GM21576 (cell line): ENCODE data around the gene CLDN10.
"Not testable (repeated sequence)": the region's sequence is repeated elsewhere in the genome, so short reads cannot be mapped to it uniquely, and the experiment has no call there.

ENCODE experiments used
- ATAC-seq: cut with Tn5 transposase; IDR thresholded peaks from one replicate; pipeline ENCODE4 v1.9.1; 2021; ENCODE audit warnings: mild to moderate bottlenecking, moderate library complexity; ENCODE audit not compliant: unreplicated experiment

The CLDN10 gene

DNA sequence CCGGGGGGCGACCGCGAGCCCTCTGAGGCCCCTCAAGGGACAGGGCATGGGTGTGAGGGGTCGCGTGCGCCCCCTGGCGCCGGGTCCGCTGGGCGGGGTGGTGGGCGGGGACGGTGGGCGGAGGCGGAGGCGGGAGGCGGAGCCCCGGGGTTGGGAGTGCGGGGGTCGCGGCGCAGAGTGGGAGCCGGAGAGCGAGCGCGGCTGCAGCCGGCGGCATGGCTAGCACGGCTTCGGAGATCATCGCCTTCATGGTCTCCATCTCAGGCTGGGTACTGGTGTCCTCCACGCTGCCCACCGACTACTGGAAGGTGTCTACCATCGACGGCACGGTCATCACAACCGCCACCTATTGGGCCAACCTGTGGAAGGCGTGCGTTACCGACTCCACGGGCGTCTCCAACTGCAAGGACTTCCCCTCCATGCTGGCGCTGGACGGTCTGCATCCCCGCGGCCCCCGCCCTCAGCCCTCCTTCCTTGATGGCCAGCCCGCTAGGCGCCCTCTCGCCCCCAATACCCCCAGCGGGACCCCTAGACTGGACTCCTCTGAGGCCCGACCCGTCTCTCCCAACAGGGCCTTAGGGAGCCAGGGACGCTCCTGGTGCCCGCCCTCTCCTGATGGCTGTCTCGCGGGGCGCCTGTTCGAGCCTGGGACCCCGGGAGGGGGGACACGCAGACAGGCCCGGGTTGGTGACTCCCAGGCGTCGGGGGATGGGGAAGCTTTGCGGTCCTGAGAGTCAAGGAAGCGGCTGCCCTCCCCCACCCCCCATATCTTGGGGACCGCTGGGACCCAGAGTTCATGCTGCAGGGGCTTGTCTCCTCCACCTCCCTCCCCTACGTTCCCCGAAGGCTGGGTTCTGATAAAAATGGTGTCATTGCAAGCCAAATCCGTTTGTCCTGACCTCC is at the start of gene CLDN10:
Gene CLDN10 (plus strand): TSS at position 182 of the 903 bp plus-strand sequence. CDS start 34 bp downstream, at position 216.
- no peak for ATAC-seq

GRCh38 chr13:95503662-95504061 is 48.9 kb upstream of the CLDN10 start:
- no peak for ATAC-seq

DNA sequence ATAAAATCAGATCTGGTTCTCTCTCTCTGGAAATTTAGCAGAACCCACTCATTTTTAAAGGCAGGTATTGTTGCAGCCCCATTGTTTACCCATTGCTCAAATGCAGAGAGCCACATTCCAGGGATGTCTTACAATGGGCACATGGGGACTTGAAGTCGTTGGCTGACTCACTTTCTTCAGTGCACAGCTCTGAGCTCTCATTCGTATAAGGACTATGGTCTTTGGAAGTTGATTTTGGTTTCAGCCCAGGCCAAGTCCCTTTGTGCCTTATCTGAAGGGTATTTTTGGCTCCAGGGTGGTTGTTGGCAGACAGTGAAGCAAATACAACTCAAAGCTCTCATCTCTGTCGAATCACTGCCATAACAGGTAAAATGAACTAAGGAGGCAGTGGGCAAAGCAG is 47.3 kb upstream of the CLDN10 start:
- ATAC-seq, result no peak

GRCh38 chr13:95505986-95506385 is 46.5 kb upstream of the CLDN10 start:
- ATAC-seq, result no peak

GRCh38 chr13:95507991-95508390 is 44.5 kb upstream of the CLDN10 start:
- ATAC-seq, result no peak

GRCh38 chr13:95508996-95509395 is 43.5 kb upstream of the CLDN10 start:
- ATAC-seq, result no peak

DNA sequence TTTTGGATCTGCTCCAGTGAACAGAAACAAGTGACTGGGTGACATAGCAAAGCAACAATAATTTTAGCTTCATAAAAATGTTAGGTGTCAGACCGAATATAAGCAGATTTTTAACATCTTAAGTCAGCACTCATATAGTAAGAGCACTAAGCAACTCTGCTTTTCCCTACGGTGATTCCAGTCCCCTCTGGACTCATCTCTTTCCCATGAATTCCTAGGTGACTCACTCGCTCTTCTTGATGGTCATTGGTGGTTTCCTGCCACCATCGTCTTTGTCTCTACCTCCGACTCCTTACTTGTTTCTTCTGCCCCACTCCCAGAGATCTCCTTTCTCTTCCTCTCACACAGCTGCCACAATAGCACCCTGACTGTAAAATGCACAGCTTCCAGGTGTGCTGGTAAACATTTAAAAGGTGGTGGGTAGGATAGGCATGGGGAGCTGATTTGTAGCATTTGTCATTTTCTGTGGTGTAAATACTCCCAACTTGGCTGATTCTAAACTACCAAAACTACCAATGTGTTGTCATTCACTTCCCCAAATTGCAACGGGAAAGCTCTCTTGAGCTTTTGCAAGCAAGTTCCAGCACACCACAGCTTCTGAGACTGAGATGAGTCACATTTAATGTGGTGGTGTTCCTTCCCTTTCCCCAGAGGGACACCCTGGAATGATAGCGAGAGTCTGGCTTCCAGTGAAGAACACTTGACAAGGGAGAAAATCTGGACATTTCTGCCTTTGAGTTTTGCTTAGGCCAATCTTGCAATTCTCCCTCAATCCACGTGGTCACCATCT is 42.8 kb upstream of the CLDN10 start:
- no peak for ATAC-seq

DNA sequence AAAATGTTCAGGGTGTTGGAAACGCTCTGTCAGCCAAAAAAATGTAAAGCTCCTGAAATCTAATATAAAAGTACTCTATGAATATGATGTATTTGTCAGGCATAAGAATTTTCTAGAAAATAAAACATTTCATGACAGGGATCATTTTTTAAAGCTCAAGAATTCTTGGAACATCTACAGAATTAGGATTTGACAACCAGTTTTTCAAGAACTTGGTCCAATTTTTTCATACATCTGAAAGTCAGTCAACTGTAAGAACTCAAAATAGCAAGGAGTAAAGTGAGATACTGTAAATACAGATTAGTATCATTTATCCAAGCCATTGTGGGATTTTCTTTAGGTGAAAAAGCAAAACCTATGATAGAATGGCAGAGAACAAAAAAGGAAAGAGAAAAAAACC is 41.6 kb upstream of the CLDN10 start:
- ATAC-seq, result no peak

- no peak for ATAC-seq
These were observed 40.1 kb upstream of the CLDN10 start for GRCh38 chr13:95512424-95512823.

DNA sequence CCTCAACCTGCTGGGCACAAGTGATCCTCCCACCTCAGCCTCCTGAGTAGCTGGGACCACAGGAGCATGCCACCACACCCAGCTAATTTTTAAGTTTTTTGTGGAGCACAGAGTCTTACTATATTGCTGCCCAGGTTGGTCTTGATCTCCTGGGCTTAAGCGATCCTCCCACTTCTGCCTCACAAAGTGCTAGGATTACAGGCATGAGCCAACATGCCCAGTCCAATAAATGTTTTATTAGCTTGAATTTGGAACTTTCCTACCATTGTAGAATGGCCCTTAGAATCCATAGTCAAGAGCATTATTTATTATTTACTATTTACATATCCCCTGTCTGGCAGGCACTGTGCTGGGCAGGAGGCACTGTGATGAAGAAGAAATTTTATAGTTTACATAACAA is 39.6 kb upstream of the CLDN10 start:
- no peak for ATAC-seq

- ATAC-seq, result not testable (repeated sequence)
These were observed 36.9 kb upstream of the CLDN10 start for GRCh38 chr13:95515606-95516005.

GRCh38 chr13:95516021-95516420 is 36.5 kb upstream of the CLDN10 start:
- no peak for ATAC-seq

- ATAC-seq, result no peak
These were observed 36.0 kb upstream of the CLDN10 start for GRCh38 chr13:95516492-95516891.

- no peak for ATAC-seq
These were observed 28.9 kb upstream of the CLDN10 start for GRCh38 chr13:95523598-95523997.

DNA sequence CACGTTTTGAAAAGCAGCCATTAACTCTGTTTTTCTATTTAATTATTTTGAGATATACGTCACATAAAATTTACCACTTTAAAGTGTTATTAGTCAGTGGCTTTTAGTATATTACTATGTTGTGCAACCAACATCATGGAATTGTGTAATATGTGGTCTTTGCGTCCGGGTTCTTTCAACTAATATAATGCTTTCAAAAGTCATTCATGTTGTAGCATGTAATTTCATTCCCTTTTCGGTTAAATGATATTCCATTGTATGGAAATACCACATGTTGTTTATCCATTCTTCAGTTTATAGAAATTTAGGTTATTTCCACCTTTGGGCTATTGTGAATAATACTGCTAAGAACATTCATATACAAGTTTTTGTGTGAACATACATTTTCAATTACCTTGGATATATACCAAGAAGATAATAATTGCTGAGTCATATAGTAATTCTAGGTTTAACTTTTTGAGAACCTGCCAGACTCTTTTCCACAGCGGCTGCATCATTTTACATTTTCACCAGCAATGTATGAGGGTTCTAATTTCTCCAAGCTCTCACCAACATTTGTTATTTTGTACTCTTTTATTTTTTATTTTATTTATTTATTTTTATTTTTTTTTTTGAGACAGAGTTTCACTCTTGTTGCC is 28.1 kb upstream of the CLDN10 start:
- no peak for ATAC-seq

DNA sequence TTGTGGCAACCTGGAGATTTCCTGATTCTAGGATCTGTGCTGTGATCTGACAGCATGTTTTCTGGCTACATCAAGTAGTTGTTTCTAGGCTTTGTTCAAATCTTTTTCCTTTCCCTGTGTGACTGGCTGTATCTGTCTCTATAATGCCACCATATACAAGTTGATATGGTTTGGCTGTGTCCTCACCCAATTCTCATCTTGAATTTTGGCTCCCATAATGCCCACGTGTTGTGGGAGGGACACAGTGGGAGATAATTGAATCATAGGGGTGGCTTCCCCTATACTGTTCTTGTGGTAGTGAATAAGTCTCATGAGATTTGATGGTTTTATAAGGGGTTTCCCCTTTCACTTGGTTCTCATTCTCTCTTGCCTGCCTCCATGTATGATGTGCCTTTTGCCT is 24.6 kb upstream of the CLDN10 start:
- no peak for ATAC-seq

DNA sequence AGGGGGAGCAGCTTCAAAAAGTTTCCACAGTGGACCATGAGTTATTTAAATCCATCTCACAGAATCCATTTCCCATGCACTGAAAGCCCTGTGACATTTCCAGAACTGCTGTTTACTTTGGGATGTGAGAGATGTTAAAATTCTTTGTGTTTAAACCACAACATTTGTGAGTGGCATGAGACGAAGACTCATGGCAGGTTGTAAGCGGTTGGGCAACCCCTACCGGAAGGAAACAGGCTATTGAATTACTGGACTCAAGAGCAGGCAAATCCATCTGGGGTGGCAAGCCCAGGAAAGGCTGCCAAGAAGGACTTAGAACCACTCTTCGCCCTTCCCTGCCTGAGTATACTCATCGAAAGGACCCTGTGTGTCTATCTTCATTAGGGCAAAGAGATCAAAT is 22.3 kb upstream of the CLDN10 start:
- no peak for ATAC-seq

- ATAC-seq, result no peak
These were observed 18.9 kb upstream of the CLDN10 start for GRCh38 chr13:95533545-95534160.

- ATAC-seq, result no peak
These were observed 17.3 kb upstream of the CLDN10 start for GRCh38 chr13:95535243-95535642.

GRCh38 chr13:95536632-95537241 is 15.8 kb upstream of the CLDN10 start:
- no peak for ATAC-seq

GRCh38 chr13:95540888-95541287 is 11.6 kb upstream of the CLDN10 start:
- no peak for ATAC-seq
